Endothelial cell (in vitro differentiated cells): Measurements from ENCODE around the gene PHLDA2. TPM values are rescaled to one million over a fixed set of nuclear protein-coding genes. Genes with fewer than 3 reads are reported as not detected.

ENCODE experiments used
- DNase-seq: peaks from one replicate; pipeline ENCODE4 v3.0.0; 2021; ENCODE audit warnings: low spot score
- H3K27ac Mint-ChIP-seq: one replicate; pipeline ENCODE4 v1.8.0; 2021; ENCODE audit warnings: mixed read lengths, inconsistent platforms; ENCODE audit not compliant: unreplicated experiment
- H3K27me3 Mint-ChIP-seq: one replicate; pipeline ENCODE4 v1.8.0; 2021; ENCODE audit warnings: mild to moderate bottlenecking, moderate library complexity, mixed read lengths, inconsistent platforms; ENCODE audit not compliant: unreplicated experiment
- H3K36me3 Mint-ChIP-seq: one replicate; pipeline ENCODE4 v1.8.0; 2021; ENCODE audit warnings: mild to moderate bottlenecking, low read depth, mixed read lengths, inconsistent platforms; ENCODE audit not compliant: unreplicated experiment
- H3K4me1 Mint-ChIP-seq: one replicate; pipeline ENCODE4 v1.8.0; 2021; ENCODE audit warnings: mild to moderate bottlenecking, mixed read lengths, inconsistent platforms; ENCODE audit not compliant: unreplicated experiment
- H3K4me3 Mint-ChIP-seq: one replicate; pipeline ENCODE4 v1.8.0; 2021; ENCODE audit warnings: mild to moderate bottlenecking, mixed read lengths, inconsistent platforms; ENCODE audit not compliant: unreplicated experiment
- H3K9me3 Mint-ChIP-seq: one replicate; pipeline ENCODE4 v1.8.0; 2021; ENCODE audit warnings: mixed read lengths, inconsistent platforms; ENCODE audit not compliant: unreplicated experiment
- total RNA-seq: library from RNA; stranded (reverse); fragmentation: NEBNext Ultra II Directional; extraction: Animal tissue kit (Norgen Biotek cat#: 25700); gene quantifications from one replicate; pipeline ENCODE4 v1.2.1, GENCODE V29; 2021; ENCODE audit not compliant: unreplicated experiment
- TF ChIP-seq, protein P1 (sequence below): fragments of 200-600 bp; sonication (generic); IDR thresholded peaks from one replicate; pipeline ENCODE4 v1.5.0; 2021; ENCODE audit warnings: antibody characterized with exemption; ENCODE audit not compliant: unreplicated experiment

PHLDA2 gene
- total RNA-seq, 1 donor from 2014 or later, result 8.1 TPM

DNA sequence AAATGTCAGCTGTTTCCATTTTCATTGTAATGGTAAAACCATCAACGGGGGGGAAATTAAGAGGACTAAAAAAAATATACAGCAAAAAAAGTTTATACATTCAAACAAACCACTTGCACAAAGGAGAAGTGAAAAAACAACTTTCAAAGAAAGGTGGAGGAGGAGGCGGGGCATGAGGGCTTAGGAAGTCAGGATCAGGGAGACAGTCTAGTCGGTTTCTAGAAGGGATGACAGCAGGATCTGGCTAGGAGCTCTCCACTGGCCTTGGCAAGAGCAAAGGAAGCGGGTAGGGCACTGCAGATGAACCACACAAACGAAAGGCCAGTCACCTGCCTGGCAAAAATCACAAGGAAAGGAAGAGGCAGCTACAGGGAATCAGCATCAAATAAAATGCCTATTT, 31.9 kb upstream of the PHLDA2 start:
- no peak for DNase-seq
- no peaks in the 10 kb centered on the region for H3K9me3 Mint-ChIP-seq
- no peak overlapping the region for H3K27ac Mint-ChIP-seq
- peaks cover 59% of the 10 kb centered on the region for H3K36me3 Mint-ChIP-seq
- TF ChIP-seq, protein P1, sequence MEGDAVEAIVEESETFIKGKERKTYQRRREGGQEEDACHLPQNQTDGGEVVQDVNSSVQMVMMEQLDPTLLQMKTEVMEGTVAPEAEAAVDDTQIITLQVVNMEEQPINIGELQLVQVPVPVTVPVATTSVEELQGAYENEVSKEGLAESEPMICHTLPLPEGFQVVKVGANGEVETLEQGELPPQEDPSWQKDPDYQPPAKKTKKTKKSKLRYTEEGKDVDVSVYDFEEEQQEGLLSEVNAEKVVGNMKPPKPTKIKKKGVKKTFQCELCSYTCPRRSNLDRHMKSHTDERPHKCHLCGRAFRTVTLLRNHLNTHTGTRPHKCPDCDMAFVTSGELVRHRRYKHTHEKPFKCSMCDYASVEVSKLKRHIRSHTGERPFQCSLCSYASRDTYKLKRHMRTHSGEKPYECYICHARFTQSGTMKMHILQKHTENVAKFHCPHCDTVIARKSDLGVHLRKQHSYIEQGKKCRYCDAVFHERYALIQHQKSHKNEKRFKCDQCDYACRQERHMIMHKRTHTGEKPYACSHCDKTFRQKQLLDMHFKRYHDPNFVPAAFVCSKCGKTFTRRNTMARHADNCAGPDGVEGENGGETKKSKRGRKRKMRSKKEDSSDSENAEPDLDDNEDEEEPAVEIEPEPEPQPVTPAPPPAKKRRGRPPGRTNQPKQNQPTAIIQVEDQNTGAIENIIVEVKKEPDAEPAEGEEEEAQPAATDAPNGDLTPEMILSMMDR, result no peak
- peaks cover 4% of the 10 kb centered on the region for H3K27me3 Mint-ChIP-seq
- H3K4me3 Mint-ChIP-seq, result no peak overlapping the region
- H3K4me1 Mint-ChIP-seq, result no peaks in the 10 kb centered on the region

DNA sequence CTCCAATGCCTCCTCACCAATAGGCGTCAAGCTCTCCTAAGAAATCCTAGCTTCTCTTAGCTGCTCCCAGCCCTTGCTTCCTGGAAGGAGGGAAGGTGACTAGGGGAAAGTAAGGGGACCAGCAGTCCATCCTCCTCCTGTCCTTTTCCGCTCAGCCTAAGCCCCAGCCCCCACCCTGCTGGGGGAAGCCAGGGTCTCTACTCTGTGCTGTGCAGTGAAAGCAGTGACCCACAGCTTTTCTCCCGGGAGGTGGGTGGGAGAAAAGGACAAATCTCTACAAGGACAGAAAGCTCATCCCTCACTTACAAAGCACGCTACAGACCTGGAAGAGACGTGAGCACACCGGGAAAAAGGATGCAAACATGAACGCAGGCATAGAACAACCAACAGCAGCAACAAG, 30.9 kb upstream of the PHLDA2 start:
- H3K27me3 Mint-ChIP-seq, result peaks cover 4% of the 10 kb centered on the region
- TF ChIP-seq, protein P1, result no peak
- no peak for DNase-seq
- H3K4me3 Mint-ChIP-seq, result no peak overlapping the region
- H3K27ac Mint-ChIP-seq, result no peak overlapping the region
- no peaks in the 10 kb centered on the region for H3K9me3 Mint-ChIP-seq
- H3K4me1 Mint-ChIP-seq, result no peaks in the 10 kb centered on the region
- H3K36me3 Mint-ChIP-seq, result peaks cover 60% of the 10 kb centered on the region

DNA sequence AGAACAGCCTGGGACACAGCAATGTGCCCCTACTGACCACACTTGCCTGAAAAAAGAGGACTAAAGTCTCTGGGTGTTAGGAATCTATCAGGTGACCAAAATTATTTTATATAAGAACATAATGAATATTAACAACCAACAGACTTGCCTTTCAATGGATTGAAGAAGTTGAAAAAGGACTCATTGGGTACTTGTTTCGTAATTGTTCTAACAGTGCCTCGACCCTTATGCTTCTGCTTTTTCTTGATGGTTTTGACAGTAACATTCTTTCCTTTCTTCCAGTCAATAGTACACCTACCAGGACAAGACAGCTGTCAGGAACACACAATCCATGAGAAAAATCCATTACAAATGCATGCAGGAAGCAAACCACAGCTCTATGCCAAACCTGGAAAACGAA, 29.0 kb upstream of the PHLDA2 start:
- no peak overlapping the region for H3K4me3 Mint-ChIP-seq
- H3K27ac Mint-ChIP-seq, result no peak overlapping the region
- no peaks in the 10 kb centered on the region for H3K4me1 Mint-ChIP-seq
- TF ChIP-seq, protein P1, result no peak
- peaks cover 62% of the 10 kb centered on the region for H3K36me3 Mint-ChIP-seq
- no peaks in the 10 kb centered on the region for H3K9me3 Mint-ChIP-seq
- peaks cover 2% of the 10 kb centered on the region for H3K27me3 Mint-ChIP-seq
- no peak for DNase-seq

DNA sequence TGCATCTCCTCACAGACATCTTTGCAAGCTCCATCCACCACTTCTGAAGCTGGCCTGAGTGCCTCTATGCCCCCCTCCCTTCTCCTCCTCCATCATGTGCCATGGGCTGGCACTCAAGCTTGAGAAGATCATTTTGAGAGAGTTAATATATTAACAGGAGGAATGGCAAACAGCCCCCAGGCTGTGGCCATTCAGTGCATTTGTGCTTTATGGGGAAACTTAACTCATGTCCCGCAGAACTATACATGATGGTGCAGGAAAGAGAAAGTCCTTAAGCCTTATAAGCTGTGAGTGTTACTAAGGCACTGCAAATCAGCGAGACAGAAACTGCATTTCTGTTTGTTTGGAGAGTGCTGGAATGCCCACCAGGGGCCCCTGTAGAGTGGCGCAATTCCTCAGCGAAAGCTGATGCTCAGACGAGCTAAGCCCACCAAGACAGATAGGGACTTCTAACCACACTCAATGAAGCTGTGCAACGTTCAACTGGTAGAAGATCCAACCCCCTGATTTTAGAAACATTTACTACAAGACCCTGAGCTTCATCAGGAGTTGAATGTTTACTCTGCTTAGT, 26.8 kb upstream of the PHLDA2 start:
- no peak for DNase-seq
- Mint-ChIP-seq H3K4me1 (no peaks in the 10 kb centered on the region), H3K36me3 (peaks cover 66% of the 10 kb centered on the region), H3K27ac (peak overlapping the region; percentile 57), H3K27me3 (peaks cover 2% of the 10 kb centered on the region), H3K4me3 (no peak overlapping the region), H3K9me3 (no peaks in the 10 kb centered on the region)
- TF ChIP-seq, protein P1, result no peak

DNA sequence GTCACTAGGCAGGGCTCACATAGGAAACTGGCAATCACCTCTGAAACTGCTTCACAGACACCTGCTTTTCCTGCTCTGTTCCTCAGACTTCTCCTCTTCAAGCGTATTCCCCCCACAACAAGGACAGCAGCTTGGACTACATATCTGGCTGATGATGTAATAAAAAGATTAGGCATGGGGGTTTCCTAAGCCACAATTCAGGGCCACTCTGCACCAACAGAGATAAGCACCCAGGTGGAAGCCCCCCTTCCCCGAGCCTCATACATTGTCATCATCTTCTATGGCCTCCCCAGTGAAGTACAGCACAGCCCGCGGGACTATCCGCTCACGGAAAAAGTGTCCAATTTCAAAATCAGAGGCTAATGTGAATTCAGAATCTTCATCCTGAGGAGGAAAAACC, 25.0 kb upstream of the PHLDA2 start:
- DNase-seq, result no peak
- Mint-ChIP-seq H3K36me3 (peaks cover 67% of the 10 kb centered on the region), H3K27ac (no peak overlapping the region), H3K4me1 (no peaks in the 10 kb centered on the region), H3K4me3 (peak overlapping the region; percentile 42), H3K9me3 (no peaks in the 10 kb centered on the region), H3K27me3 (peaks cover 2% of the 10 kb centered on the region)
- TF ChIP-seq, protein P1, result no peak
